DLD1 (cell line): ENCODE data around the gene THEMIS.
"Not testable (repeated sequence)": the region's sequence is repeated elsewhere in the genome, so short reads cannot be mapped to it uniquely, and the experiment has no call there.

Source experiments
- in situ Hi-C: cut with HindIII; loops from 2 replicates; pipeline ENCODE4 v1.10.0; 2017; ENCODE audit warnings: low sequenced_read_pairs

The THEMIS gene

DNA sequence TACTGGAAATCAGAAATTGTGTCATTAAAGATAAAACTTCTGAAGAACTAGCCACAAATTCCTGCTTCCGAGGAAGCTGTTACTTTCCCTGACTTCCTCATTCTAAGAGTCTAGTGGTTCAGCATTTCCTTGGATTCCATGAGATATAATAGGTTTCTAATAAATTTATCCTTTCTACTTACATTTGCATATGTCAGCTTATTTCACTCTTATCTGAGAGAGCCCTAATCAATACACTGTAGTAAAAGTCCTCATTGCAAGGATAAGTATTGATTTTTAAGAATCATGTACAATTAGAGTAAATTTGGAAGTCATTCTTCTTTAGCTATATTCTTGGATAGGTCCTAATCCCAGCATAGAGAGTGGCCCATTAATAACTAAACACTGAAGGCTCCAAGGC, 16.9 kb upstream of the THEMIS start:
- in situ Hi-C loops: no loop called here

DNA sequence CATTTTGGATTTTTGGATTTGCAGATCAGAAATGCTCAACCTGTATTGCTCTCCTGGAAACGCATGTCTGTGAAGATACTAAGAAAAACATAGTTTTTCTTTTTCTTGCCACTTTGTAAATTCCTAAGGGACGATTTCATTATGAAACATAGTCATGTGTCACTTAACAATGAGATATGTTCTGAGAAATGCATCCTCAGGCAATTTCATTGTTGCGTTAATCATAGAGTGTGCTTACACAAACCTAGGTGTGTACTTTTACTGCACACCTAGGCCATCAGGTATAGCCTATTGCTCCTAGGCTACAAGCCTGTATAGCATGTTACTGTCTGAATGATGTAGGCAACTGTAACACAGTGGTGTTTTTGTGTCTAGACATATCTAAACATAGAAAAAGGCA, 13.4 kb upstream of the THEMIS start:
- in situ Hi-C loops: no loop called here

DNA sequence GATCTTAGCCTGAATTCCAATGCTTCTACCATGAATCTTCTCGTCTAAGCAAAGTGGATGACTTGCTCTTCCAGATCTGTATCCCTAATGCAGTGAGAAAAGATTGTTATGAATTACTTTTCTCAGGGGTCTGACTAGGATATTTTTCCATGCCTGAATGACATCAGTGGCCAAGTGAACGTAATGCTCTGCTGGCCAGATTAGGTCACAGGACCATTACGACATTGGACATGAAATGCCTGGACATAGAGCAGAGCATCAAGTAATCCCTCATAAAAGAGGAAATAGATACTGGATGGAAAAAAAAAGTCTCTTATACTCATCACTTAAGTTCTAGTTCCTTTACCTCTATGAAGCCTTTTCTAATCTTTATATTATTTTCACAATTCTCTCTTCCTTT, 12.1 kb upstream of the THEMIS start:
- in situ Hi-C loops: no loop called here

DNA sequence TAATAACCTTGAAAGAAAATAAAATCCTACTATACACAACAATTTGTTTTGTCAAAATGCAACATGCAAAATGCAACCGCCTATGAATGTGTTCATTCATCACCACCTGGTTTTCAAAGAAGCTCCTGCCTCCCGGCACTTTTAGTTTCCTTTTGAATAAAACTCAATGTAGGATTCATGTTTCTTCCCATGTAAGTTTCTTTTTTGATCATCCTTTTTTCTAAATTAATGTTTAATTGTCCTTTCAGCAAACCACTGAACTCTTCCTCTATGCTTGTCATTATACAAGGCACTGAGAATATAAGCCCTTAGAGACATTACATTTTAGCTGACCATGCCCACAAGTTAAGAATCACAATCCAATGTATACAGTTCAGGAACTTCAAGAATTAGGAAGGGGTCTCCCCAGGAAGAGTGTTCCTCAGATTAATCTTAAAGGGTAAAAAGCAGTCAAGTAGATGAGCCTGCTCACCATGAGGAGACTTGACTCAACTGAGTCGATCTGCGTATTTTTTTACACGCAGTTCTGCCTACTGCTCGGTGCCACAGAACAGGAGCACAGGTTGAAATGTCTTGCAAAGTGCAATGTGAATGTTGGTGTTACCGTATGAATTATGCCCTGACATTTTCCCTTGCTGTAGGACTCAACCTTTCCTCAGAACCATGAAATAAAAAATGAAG, 7.2 kb upstream of the THEMIS start:
- in situ Hi-C loops: no loop called here

DNA sequence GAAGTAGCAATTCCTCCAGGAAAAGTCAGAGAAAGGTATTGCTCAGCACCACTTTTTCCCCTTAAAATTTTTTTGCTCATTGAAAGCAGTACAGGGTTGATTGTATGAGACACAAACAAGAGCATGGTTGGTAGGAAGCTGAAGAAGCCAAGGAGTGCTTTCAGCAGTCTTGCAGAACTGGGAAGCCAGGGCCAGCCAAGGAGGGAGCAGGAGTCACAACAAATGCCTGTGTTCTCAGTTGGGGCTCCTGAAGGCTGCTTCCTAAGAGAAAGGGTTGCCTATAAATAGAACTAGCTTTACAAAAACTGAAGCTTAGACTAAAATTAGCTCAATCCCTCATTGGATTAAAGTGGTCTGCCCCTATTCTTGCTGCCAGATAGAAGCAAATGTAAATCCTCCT, 3.3 kb upstream of the THEMIS start:
- in situ Hi-C loops: no loop called here

DNA sequence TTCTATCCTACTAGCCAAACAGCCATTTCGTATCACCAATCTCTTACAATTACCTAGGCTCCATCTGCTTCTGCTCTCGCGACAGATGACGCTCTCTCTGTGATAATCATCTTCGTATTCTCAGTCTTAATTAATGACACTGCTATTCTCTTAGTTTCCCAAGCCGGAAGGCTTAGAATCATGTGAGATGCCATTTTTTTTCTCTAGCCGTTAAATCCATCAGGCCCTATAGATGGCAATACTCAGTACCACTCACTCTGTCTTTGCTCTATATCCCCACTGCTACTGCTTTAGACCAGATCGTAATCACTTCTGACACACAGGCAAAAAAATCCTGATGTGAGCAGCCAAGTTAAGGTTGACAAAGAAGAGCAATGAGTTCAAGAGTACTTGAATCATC, 2.1 kb upstream of the THEMIS start:
- in situ Hi-C loops: no loop called here

DNA sequence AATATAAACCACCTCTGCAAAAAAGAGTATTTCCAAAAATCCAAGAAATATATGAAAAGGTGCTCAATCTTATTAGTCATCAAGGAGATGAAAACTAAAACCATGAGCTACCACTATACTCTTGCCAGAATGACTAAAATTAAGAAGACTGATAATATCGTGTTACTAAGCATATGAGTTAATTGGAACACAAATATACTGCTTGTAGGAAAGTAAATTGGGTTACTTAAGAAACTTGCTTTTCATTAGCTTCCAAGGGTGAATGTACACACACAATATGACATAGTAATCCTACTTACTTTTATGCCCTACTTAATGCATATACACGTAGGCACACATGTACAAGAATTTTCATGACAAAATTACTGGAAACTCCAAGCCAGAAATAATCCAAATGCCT, 3.4 kb downstream of the THEMIS start:
- in situ Hi-C loops: no loop called here

DNA sequence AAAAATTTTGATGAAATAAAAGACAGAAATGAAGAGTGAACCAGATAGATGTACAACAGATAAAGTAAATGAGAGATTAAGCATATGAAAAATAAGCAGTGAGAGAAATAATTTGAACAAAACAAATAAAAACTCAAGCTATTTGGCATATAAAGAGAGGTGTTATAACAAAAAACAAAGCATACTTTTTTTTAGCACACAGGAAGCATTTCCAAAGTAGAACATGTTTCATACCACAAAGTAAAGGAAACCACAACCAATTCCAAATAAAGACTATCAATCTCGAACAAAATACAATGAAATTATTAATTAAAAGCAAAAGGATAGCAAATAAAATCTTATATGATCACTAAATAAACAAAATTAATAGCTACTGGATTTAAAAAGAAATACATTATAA, 6.8 kb downstream of the THEMIS start:
- in situ Hi-C loops: no loop called here

DNA sequence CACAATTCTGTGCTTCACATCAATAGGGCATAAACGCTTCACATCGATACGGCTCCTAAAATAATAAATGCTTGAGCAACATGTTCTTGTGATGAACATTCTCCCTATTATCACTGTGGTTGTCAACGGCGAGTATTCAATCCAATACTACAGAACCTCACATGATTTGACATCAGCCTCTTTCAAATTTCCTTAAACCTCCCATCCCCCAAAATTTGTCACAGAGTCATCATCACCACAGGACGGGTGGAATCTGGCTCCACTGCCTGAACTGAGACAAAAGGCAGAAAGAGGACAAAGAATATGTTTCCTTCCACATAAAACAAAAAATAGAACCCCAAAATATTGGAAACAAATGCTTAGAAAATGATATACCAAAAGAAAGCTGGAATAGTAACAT, 7.3 kb downstream of the THEMIS start:
- in situ Hi-C loops: no loop called here

DNA sequence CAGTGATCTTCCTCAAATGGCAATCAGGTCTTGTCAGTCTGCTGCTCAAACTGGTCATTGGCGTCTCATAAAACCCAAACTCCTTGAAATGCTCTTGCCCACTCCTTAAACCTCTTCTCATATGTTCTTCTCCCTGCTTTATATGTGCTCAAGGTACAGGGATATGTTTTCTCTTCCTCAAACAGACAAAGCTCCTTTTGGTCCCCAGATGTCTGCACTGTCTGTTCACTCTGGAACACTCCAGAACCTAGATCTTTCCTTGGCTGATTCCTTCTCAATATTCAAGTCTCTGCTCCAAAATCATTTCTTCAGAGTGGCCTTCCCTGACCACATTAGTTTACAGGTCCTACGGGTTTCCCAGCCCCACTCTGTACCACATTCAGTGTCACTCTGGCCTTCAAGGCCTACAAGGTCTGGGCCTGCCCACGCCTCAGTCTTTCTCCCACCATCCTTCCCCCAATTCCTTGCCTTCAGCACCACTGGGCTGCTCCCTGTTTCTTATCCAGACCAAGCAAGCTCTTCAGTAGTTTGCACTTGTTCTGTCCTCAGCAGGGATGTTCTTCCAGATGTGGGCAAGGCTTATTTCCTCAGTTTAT, 9.0 kb downstream of the THEMIS start:
- in situ Hi-C loops: no loop called here

DNA sequence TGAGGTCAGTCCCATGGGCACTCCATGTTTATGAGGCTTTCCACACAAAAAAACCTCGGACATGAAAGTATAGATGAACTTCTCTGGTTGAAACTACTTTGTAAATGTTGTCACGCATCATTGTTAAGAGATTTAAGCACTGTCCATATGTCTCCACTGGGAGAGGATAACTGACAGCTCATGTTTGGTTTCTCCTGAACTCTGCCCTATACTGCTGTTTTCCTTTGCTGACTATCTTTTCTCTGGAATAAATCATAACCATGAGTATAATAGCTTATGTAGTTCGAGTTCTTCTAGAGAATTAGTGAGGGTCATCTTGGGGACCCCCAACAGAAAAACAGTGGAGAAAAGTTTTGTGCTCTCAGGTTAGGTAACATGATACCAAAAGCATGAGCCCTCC, 14.3 kb downstream of the THEMIS start:
- in situ Hi-C loops: no loop called here

DNA sequence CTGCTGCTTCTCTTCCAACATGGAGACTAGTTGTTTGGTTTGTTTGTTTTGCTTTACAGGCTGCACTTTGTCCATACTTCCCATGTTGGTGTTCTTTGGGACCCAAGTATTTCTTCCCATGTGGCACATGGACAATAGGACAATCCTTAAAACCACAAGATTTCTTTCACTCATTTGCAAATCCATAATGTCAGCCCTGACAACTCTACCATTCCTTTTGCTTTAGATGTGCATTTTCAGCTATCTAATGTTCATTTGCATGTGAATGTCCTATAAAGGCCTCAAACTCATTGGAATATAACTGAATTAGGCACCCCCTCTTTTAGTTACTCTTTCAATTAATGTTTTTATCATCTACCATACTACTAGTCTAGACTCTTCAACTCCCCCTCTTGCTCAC, 16.7 kb downstream of the THEMIS start:
- in situ Hi-C loops: no loop called here

DNA sequence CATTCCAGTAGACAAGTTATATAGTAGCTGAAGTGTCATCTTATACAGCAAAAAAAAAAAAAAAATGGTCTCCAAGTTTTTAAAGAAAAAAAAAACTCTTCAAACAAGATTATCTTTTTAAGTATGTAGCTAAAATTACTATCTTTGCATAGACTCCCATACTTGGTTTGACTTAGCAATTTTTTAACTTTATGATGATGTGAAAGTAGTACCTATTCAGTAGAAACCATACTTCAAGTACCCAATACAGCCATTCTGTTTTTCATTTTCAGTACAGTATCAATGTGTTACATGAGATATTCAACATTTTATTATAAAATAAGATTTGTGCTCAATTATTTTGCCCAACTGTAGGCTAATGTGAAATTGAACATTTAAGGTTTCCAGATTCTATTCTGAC, 18.9 kb downstream of the THEMIS start:
- in situ Hi-C loops: not testable (repeated sequence)

DNA sequence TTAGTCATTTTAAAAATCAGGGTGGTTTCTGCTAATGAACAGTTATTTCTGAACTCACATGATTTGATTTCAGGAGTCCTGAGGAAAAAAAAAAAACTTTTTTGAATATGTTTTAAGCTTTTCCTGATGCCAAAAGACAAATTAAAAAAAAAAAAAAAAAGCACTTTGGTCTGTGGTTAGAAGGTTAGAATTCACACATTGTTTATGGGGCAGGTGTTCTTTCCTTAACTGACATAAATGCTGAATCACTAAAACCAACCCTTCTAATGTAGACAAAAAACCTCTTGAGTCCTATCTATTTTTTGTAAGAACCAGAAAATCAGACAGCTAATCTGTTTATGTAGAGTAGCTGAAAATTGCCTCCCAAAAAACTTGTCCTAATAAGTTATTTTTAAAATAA, 20.4 kb downstream of the THEMIS start:
- in situ Hi-C loops: no loop called here

DNA sequence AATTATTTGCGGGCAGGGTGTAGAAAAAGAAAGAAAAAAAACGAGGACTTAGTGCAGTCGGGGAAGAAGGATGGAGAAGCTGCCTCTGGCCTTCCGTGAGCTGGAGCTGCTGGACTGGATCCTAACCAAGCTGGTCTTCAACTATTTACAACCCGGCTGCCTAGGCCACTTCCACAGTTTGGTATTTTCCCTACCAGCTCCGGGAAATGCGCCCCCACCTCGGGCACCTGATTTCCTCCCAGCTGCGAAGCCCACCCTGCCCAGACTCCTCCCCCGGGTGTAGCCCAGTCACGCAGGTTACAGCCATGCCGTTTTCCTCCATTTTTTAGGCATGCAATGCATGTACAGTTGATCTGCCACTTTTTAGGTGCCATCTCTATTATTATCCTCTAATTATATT, 21.2 kb downstream of the THEMIS start:
- in situ Hi-C loops: no loop called here

DNA sequence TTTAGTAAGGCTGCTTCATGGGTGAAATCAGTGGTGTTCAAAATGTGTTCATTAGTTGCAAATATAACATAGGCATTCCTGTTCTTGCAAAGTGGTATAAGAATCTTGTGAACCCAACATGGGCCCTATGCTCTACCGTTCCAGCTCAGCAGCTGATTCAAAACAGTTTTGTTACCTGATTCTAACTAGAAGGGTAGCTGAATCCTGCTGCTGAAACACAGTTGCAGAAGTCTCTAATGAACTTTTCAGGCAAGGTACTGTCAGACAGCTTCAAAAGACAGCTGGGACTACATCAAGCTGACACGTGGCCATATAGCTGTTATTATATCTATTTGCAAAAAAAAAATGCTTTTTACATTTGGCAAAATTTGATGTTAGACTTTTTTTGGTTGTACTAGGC, 22.7 kb downstream of the THEMIS start:
- in situ Hi-C loops: no loop called here

DNA sequence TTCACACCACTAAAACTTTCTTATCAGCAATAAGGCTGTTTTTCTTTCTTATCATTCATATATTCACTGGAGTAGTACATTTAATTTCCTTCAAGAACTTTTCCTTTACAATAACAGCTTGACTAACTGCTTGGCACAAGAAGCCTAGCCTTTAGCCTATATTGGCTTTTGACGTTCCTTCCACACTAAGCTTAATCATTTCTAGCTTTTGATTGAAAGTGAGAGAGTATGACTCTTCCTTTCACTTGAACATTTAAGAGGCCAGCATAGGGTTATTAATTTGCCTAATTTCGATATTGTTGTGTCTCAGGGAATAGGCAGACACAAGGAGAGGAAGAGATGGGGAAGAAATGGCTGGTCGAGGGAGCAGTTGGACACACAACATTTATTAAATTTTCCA, 23.6 kb downstream of the THEMIS start:
- in situ Hi-C loops: no loop called here

DNA sequence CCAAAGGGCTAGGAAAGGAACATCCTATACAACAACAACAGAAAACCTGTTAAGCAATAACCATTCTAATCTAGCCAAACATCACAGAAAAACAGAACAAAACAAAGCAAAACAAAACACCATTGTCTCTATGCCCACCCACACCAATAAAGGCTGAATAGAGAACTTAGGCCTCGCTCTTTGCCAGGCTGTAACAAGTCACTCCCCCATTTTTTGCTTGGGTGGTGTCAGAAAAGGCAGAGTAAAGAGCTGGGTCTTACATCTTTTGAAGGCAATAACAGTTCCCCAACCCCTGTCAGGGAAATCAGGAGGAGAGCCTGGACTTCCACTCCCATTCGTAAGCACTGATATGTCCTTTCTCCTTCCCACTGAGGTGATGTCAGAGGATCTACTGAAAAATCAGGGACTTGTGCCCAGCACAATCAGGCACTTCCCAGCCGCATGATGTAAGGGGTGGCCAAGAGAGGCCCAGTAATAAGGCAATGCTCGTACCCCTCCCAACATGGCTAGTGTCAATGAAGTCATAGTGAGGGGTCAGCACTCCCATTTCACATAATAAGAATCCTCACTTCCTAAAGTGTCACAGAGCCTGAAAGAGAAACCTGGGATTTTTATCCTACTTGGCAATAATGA, 31.0 kb downstream of the THEMIS start:
- in situ Hi-C loops: no loop called here

DNA sequence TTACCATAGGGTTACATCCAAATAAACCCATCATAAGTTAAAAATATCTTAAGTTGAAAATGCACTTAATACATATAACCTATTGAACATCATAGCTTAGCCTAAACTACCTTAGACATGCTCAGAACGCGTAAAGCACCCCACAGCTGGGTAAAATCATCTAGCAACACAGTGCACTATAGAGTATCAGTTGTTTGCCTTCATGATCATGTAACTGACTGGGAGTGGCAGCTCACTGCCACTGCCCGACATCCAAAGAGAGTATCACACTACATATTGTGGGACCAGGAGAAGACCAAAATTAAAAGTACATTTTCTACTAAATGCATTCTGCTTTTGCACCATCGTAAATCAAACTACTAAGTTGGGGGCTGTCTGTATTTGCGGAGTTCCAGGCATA, 31.7 kb downstream of the THEMIS start:
- in situ Hi-C loops: no loop called here

DNA sequence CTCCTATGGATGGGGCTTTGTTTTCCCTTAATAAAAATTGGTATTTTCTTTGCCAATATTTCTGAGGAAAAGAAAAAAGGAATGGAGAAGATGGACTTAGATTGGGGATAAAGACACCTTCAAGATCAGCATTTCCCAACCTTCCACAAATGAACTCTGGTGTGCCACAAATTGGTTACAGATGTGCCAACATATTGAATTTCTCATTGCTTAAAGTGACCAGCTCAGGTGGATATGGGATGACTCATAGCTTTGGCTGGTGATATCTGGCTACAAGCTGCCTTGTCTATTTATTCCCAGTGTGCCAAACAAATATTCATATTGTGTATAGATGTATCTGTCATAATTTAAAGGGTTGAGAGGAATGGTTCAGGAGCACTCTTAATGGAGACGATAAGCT, 32.5 kb downstream of the THEMIS start:
- in situ Hi-C loops: no loop called here

DNA sequence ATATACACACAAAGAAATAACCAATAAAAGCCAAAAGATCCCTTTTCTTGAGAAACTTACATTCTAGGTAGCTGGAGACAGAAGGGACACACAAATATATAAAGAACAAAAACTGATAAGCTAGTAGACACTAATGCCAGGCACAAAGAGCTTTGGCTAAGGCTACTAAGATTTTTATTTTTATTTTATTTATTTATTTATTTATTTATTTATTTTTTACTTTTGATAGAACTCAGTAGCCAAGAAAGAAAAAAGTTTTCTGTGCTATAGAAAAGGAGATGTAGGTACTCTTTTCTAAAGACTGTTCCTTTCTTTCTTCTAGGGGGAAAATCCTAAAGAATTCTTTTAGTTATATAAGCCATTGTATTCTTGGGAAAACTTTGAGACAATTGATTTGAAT, 34.1 kb downstream of the THEMIS start:
- in situ Hi-C loops: no loop called here

DNA sequence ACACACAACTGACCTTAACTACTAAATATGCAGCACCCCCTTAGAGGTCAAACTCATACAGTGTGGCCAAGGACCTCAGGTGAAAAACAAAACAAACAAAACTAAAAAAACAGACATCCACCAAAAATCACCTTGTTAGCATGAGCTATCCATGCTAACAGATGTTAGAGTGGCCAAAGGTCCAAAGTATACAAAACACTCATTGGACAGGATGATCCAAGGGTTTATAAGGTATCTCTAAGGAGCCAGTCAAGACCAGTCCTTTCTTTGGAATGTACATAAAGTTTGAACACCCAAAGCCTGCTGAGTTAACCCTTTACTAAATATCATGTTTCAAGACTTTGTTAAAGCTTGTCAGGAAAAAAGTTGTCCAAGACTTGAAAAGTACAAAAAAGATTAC, 35.8 kb downstream of the THEMIS start:
- in situ Hi-C loops: no loop called here

DNA sequence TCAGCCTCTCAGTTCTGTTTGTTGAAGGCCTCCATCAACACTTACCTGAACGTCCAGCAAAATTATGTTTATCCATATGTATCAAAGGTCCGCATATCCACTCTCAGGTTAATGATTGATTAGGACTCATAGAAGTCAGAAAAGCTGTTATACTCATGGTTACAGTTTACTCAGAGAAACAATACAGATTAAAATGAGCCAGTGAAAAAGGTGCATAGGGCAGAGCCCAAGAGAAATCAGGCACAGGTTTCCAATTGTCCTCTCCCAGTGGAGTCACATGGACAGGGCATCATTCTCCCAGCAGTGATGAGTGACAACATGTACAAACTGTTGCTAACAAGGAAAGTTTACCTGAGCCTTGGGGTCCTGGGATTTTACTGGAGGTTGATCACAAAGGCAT, 36.2 kb downstream of the THEMIS start:
- in situ Hi-C loops: no loop called here
